Heart left ventricle (tissue), 13 donors: Measurements from ENCODE around the gene TGFBR3.

Experiments
- POLR2A ChIP-seq, 2 donors: fragments of 450-650 bp; IDR thresholded peaks; one replicate each; pipeline ENCODE4 v1.6.1; 2017; ENCODE audit warnings: antibody characterized with exemption in 2 of 2, mild to moderate bottlenecking in 2 of 2, moderate library complexity in 2 of 2
- TF ChIP-seq, protein P1 (sequence below), 12 donors: fragments of 200-600 bp; sonication (generic) in 4 of 12; IDR thresholded peaks; one replicate each; pipeline versions ENCODE4 v1.5.0 to v1.8.0; 2018 to 2022; ENCODE audit warnings: antibody characterized with exemption in 12 of 12, mild to moderate bottlenecking in 5 of 12
- donor health status: ischemic (EF 13 %, LVEDD 7.1; RV severe dilation, severe dysfunction).
- donor health status: DM: no; HTN: yes; CAD: no.
- donor health status: DM: no; HTN: no; CAD: no.
- donor health status: ischemic (EF 25% LVEDD 6.9; RV normal size, moderate dysfunction).
- donor health status: ischemic (EF 25% LVEDD 5.7; RV mildly dilated, moderate dysfunction).
- donor health status: ischemic (EF 35%, LVEDD 5.7; RV mildly dilated, moderate dysfunction).
- donor health status: nonischemic (EF 11% LVEDD 7.7; RV severe dilation, severe dysfunction).
- donor health status: DM: yes; HTN: yes; CAD: no.
- donor health status: PGD.
- donor health status: ischemic (EF 29% LVEDD 5.4; RV normal size, mild dysfunction).
- donor health status: nonischemic (EF 23%, LVEDD 6.1; RV moderate dilation, normal function).

DNA sequence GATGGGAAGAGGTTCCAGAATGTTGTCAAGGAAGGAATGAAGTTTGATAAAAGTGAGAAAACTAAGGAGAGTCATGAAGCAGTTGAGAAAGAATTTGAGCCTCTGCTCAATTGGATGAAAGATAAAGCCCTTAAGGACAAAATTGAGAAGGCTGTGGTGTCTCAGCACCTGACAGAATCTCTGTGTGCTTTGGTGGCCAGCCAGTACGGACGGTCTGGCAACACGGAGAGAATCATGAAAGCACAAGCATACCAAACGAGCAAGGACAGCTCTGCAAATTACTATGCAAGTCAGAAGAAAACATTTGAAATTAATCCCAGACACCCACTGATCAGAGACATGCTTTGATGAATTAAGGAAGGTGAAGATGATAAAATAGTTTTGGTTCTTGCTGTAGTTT lies 242.5 kb downstream of the TGFBR3 start:
- TF ChIP-seq POLR2A (IDR thresholded peaks at IDR 0.05) = no peak
- TF ChIP-seq, protein P1, sequence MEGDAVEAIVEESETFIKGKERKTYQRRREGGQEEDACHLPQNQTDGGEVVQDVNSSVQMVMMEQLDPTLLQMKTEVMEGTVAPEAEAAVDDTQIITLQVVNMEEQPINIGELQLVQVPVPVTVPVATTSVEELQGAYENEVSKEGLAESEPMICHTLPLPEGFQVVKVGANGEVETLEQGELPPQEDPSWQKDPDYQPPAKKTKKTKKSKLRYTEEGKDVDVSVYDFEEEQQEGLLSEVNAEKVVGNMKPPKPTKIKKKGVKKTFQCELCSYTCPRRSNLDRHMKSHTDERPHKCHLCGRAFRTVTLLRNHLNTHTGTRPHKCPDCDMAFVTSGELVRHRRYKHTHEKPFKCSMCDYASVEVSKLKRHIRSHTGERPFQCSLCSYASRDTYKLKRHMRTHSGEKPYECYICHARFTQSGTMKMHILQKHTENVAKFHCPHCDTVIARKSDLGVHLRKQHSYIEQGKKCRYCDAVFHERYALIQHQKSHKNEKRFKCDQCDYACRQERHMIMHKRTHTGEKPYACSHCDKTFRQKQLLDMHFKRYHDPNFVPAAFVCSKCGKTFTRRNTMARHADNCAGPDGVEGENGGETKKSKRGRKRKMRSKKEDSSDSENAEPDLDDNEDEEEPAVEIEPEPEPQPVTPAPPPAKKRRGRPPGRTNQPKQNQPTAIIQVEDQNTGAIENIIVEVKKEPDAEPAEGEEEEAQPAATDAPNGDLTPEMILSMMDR (IDR thresholded peaks at IDR 0.05) = no peak
